Pancreas (tissue), 10 donors: Measurements from ENCODE around the gene SMIM13. TPM values are rescaled to one million over a fixed set of nuclear protein-coding genes. Genes with fewer than 3 reads are reported as not detected.

Experiments used
- ATAC-seq, 4 donors: fragments of 200-7000 bp; cut with Tn5 transposase; one replicate each; pipeline versions ENCODE4 v1.8.0 to v1.9.1; 2020; ENCODE audit warnings: mild to moderate bottlenecking in 4 of 4, moderate library complexity in 4 of 4
- DNase-seq, 6 donors: peaks; one replicate each; pipeline ENCODE4 v3.0.0-alpha.2; 2020
- FAIRE-seq: peaks from 2 replicates; lab custom pipeline; 2012; peaks lifted over from hg19 to GRCh38; lab: Jason Lieb, UNC
- H3K27ac ChIP-seq, 4 donors: fragments of 200-600 bp; sonication (generic); 1 replicate in 3 of 4; 2 replicates in 1 of 4; pipeline versions ENCODE4 v1.5.0 to v1.8.0; 2020
- H3K27me3 ChIP-seq, 4 donors: fragments of 200-600 bp; one replicate each; pipeline ENCODE4 v1.8.0; 2021
- H3K36me3 ChIP-seq, 3 donors: fragments of 200-600 bp; sonication (generic) in 1 of 3; one replicate each; pipeline versions ENCODE4 v1.5.0 to v1.8.0; 2020 to 2021
- H3K4me1 ChIP-seq, 3 donors: fragments of 200-600 bp; one replicate each; pipeline ENCODE4 v1.8.0; 2021
- H3K4me3 ChIP-seq, 4 donors: fragments of 200-600 bp; sonication (generic) in 2 of 4; one replicate each; pipeline versions ENCODE4 v1.5.0 to v1.8.0; 2020 to 2021
- H3K9me3 ChIP-seq, 4 donors: fragments of 200-600 bp; one replicate each; pipeline ENCODE4 v1.8.0; 2021
- WGBS, 2 donors: extraction: QIAGEN DNeasy Blood & Tissue Kit; methylation state at CpG; one replicate each; pipeline ENCODE4 v1.1.7; 2013; 5-methylcytosine and 5-hydroxymethylcytosine counted together
- intact Hi-C, 3 donors: fragments of 100-400 bp; cut with DNase I; formaldehyde crosslinking; loops; one replicate each; pipeline versions ENCODE4 v1.11.1 to v1.14.2; 2022
- polyA plus RNA-seq, 2 donors: library from polyadenylated mRNA; stranded (reverse); fragments of 200-250 nt; gene quantifications; one replicate each; pipeline ENCODE4 v1.2.3, GENCODE V29; 2013
- total RNA-seq, 6 donors: library from RNA; stranded (reverse); fragmentation: NEBNext Ultra II Directional in 4 of 6; extraction: Animal tissue kit (Norgen Biotek cat#: 25700) in 4 of 6; gene quantifications; one replicate each; pipeline versions ENCODE4 v1.2.1 to v1.2.4, GENCODE V29; 2021 to 2023
- TF ChIP-seq, protein P1 (sequence below), 4 donors: fragments of 200-600 bp; sonication (generic) in 3 of 4; IDR thresholded peaks; one replicate each; pipeline versions ENCODE4 v1.5.0 to v1.8.0; 2021; ENCODE audit warnings: antibody characterized with exemption in 4 of 4
- donor health status: healthy with polysubstance abuse.
- donor health status: DM: no; HTN: no; CAD: no; lungs with moderate emphysema.
- donor health status: DM: no; HTN: no; CAD: no.
- donor health status: control.
- donor health status: control.
- donor health status: Bipolar disorder and iron deficiency.
- donor health status: DM: yes; HTN: yes; CAD: no.
- donor health status: DM: no; HTN: no; CAD: no.
- donor health status: DM: no; HTN: no; CAD: no.
- donor health status: DM: yes; HTN: yes; CAD: no.

The SMIM13 gene
- total and polyA plus RNA-seq, 8 donors: 1.4 to 5.1 (median 2.9) TPM

DNA sequence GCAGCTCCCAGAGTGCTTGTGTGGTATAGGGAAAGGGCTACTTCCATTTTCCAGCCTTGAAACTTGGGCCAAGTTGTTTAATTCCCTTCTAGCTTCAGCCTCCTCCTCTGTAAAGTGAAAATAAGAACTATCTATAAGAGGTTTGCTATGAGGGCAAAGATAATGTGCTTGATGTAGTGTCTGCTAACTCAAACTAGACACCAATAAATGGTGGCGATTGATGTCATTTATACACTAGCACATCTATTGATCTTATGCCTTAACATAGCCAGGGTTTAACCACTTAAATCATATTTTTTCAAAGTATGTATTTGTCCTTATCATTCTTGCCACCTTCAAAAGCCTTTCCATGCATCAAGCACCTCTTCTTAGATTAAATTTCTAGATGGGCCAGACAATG lies 83.6 kb downstream of the SMIM13 start:
- Histone ChIP-seq H3K27ac (no peak overlapping the region), H3K9me3 (no peaks in the 10 kb centered on the region), H3K36me3 (no peaks in the 10 kb centered on the region), H3K4me1 (no peaks in the 10 kb centered on the region), H3K27me3 (no peaks in the 10 kb centered on the region), H3K4me3 (no peak overlapping the region)
- ATAC-seq (no peak), DNase-seq (no peak), FAIRE-seq (no peak)
- WGBS, 2 donors: 96 to 100% methylated on average over 1 of the region's 1 CpG
- TF ChIP-seq, protein P1, sequence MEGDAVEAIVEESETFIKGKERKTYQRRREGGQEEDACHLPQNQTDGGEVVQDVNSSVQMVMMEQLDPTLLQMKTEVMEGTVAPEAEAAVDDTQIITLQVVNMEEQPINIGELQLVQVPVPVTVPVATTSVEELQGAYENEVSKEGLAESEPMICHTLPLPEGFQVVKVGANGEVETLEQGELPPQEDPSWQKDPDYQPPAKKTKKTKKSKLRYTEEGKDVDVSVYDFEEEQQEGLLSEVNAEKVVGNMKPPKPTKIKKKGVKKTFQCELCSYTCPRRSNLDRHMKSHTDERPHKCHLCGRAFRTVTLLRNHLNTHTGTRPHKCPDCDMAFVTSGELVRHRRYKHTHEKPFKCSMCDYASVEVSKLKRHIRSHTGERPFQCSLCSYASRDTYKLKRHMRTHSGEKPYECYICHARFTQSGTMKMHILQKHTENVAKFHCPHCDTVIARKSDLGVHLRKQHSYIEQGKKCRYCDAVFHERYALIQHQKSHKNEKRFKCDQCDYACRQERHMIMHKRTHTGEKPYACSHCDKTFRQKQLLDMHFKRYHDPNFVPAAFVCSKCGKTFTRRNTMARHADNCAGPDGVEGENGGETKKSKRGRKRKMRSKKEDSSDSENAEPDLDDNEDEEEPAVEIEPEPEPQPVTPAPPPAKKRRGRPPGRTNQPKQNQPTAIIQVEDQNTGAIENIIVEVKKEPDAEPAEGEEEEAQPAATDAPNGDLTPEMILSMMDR (IDR thresholded peaks at IDR 0.05): no peak
- intact Hi-C loops: no loop called here

DNA sequence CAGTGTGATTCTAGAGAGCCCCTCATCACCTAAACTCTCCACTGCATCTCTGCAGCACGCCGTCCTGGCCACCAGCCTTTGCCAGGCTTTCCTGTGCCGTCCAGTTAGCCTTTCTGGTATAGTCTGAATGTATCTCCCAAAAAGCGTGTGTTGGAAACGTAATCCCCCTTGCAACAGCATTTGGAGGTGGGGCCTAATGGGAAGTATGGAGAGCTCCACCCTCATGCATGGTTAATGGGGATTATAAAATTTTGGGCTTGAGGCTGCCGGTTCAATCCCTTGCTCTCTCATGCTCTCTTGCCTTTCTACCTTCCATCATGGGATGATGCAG lies 85.4 kb downstream of the SMIM13 start:
- Histone ChIP-seq H3K4me1 (no peaks in the 10 kb centered on the region), H3K27me3 (no peaks in the 10 kb centered on the region), H3K27ac (no peak overlapping the region), H3K36me3 (no peaks in the 10 kb centered on the region), H3K4me3 (no peak overlapping the region), H3K9me3 (no peaks in the 10 kb centered on the region)
- ATAC-seq (no peak), DNase-seq (no peak), FAIRE-seq (no peak)
- 82 to 97% methylated on average over 6 of the region's 6 CpGs for WGBS, 2 donors
- TF ChIP-seq, protein P1 (IDR thresholded peaks at IDR 0.05): no peak
- intact Hi-C loops: no loop called here

DNA sequence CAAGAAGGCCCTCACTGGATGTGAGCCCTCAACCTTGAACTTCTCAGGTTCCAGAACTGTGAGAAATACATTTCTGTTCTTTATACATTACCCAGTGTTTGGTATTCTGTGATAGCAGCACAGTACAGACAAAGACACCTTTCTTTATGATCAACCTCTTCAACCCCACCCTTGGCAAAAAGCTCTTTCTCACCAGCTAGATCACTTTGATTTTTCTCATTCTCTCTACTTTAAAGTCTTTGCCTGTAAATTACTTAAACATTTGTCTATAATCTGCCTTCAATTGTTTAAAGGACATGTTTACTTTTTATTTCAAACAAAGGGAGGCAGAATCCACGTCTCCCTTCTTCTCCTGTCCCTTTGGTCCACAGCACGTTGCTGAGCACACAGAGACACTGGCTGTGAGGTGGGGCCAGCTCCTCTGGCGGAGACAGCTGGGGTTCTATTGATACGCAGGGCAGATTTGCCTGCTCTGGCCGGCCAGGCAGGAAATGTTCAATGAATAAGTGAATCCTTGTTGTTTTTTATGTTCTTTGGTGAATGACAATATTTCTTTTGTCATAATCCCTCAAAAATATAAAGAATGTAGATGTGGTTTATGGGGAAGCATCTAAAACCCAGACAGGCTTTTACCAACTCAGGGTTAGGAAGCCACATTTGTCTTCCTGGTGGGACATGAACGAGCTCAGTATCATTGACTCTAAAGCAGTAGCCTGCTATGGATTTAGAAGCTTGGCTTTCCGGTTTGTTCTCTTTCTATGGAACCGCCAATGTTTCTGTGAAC lies 86.0 kb downstream of the SMIM13 start:
- H3K9me3 ChIP-seq: no peaks in the 10 kb centered on the region
- intact Hi-C loops: no loop called here
- no peaks in the 10 kb centered on the region for H3K4me1 ChIP-seq
- no peak overlapping the region for H3K27ac ChIP-seq
- H3K36me3 ChIP-seq: no peaks in the 10 kb centered on the region
- FAIRE-seq: no peak
- TF ChIP-seq, protein P1 (IDR thresholded peaks at IDR 0.05): no peak
- ATAC-seq: no peak
- no peak overlapping the region for H3K4me3 ChIP-seq
- no peak for DNase-seq
- H3K27me3 ChIP-seq: no peaks in the 10 kb centered on the region
- WGBS, 2 donors: 74 to 76% methylated on average over 8 of the region's 8 CpGs

DNA sequence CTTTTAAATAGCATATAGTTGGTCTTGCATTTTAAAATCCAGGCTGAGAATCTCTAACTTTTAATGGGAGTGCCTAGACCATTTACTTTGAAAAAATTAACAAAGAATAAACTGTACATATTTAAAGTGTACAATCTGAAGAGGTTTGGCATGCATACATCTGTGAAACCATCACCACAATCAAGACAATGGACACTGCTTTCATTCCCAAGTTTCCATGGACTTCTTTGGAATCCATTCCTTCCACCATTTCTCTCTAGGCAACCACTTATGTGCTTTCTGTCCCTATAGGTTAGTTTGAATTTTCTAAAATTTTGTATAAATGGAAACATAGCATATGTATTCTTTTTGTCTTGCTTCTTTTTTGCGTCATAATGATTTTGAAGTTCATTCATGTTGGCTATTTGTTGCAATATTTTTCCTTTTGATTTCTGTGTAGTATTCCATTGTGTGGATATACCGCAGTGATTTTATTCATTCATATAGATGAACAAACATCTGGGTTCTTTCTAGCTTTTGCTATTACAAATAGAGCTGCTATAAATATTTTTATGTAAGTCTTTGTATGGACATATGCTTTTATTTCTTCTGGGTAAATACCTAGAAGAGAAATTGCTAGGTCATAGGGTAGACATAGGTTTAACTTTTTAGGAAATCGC lies 88.0 kb downstream of the SMIM13 start:
- no peaks in the 10 kb centered on the region for H3K9me3 ChIP-seq
- H3K27ac ChIP-seq: no peak overlapping the region
- FAIRE-seq (no peak), ATAC-seq (no peak), DNase-seq (no peak)
- intact Hi-C loops: no loop called here
- no peaks in the 10 kb centered on the region for H3K4me1 ChIP-seq
- H3K4me3 ChIP-seq: no peak overlapping the region
- TF ChIP-seq, protein P1 (IDR thresholded peaks at IDR 0.05): no peak
- WGBS, 2 donors: 95 to 98% methylated on average over 3 of the region's 3 CpGs
- no peaks in the 10 kb centered on the region for H3K27me3 ChIP-seq
- H3K36me3 ChIP-seq: no peaks in the 10 kb centered on the region
